Caco-2 (cell line): ENCODE measurements around the gene MYO9B. TPM values are rescaled to one million over a fixed set of nuclear protein-coding genes. Genes with fewer than 3 reads are reported as not detected.

Source experiments
- BruUV-seq: library from RNA; stranded (reverse); fragments of 400-500 nt; replicated peaks from 2 replicates; lab custom pipeline; 2021; lab: Mats Ljungman, UMichigan
- CTCF ChIA-PET: fragments of 300-600 bp; sonication (Branson Sonifier 250); formaldehyde crosslinking; loops from one replicate; lab custom pipeline; 2022; ENCODE audit warnings: antibody characterized with exemption; lab: Charles Lee
- POLR2A ChIA-PET: fragments of 300-600 bp; sonication (Branson Sonifier 250); formaldehyde crosslinking; loops from one replicate; lab custom pipeline; 2022; ENCODE audit warnings: antibody characterized with exemption; lab: Charles Lee
- DNase-seq, 2 experiments: peaks; one replicate each; pipeline versions ENCODE4 v3.0.0 to v3.0.0-alpha.2; 2020 to 2022
- H3K27me3 ChIP-seq: replicated peaks from 2 replicates; pipeline ENCODE4 v1.6.0; 2011; ENCODE audit warnings: low read length; ENCODE audit not compliant: control insufficient read depth, insufficient read depth
- H3K36me3 ChIP-seq: 2 replicates; pipeline ENCODE4 v1.5.1; 2011; ENCODE audit warnings: low read length; ENCODE audit not compliant: control insufficient read depth, insufficient read depth
- H3K4me1 ChIP-seq: fragments of 250-450 bp; sonication (Bioruptor Pico); 2 replicates; pipeline ENCODE4 v1.5.1; 2020; ENCODE audit warnings: mild to moderate bottlenecking
- H3K4me3 ChIP-seq: 2 replicates; pipeline ENCODE4 v1.5.1; 2011; ENCODE audit warnings: low read depth, mild to moderate bottlenecking, control low read depth, low read length
- H3K9me3 ChIP-seq: fragments of 250-450 bp; sonication (Bioruptor Pico); 2 replicates; pipeline ENCODE4 v1.5.1; 2020; ENCODE audit warnings: mild to moderate bottlenecking, moderate library complexity
- H3K27ac Mint-ChIP-seq: one replicate; pipeline ENCODE4 v1.8.0; 2022; ENCODE audit warnings: mixed read lengths; ENCODE audit not compliant: unreplicated experiment
- H3K27me3 Mint-ChIP-seq: one replicate; pipeline ENCODE4 v1.8.0; 2022; ENCODE audit warnings: mixed read lengths; ENCODE audit not compliant: insufficient read depth, unreplicated experiment
- H3K36me3 Mint-ChIP-seq: one replicate; pipeline ENCODE4 v1.8.0; 2022; ENCODE audit warnings: mild to moderate bottlenecking, mixed read lengths; ENCODE audit not compliant: insufficient read depth, unreplicated experiment
- H3K4me1 Mint-ChIP-seq: one replicate; pipeline ENCODE4 v1.8.0; 2022; ENCODE audit warnings: low read depth, mixed read lengths; ENCODE audit not compliant: unreplicated experiment
- H3K4me3 Mint-ChIP-seq: one replicate; pipeline ENCODE4 v1.8.0; 2022; ENCODE audit warnings: mild to moderate bottlenecking, moderate library complexity, mixed read lengths; ENCODE audit not compliant: unreplicated experiment
- H3K9me3 Mint-ChIP-seq: one replicate; pipeline ENCODE4 v1.8.0; 2022; ENCODE audit warnings: mixed read lengths; ENCODE audit not compliant: unreplicated experiment
- CTCF ChIP-seq, 2 experiments: fragments of 200-600 bp in 1 of 2; IDR thresholded peaks; 1 replicate in 1 of 2; 2 replicates in 1 of 2; pipeline versions ENCODE4 v1.5.1 to v1.8.0; 2011 to 2022; ENCODE audit warnings: antibody characterized with exemption in 1 of 2, control low read depth in 1 of 2, inconsistent platforms in 1 of 2, low read depth in 1 of 2, low read length in 1 of 2, mild to moderate bottlenecking in 1 of 2, moderate library complexity in 1 of 2; ENCODE audit not compliant: insufficient read depth in 1 of 2, severe bottlenecking in 1 of 2, unreplicated experiment in 1 of 2
- intact Hi-C: fragments of 100-400 bp; cut with micrococcal nuclease; formaldehyde crosslinking; loops from one replicate; pipeline ENCODE4 v1.10.0; 2022; ENCODE audit not compliant: unreplicated experiment
- total RNA-seq: library from RNA; stranded (reverse); gene quantifications from 2 replicates; pipeline ENCODE4 v1.2.3, GENCODE V29; 2022

MYO9B gene
- total RNA-seq, 1 experiment from 2014 or later, result 47.6 TPM

GRCh38 chr19:17112700-17113099 lies 37.1 kb downstream of the MYO9B start:
- intact Hi-C loops, result no loop called here
- POLR2A ChIA-PET, result no interaction called here
- Histone ChIP-seq H3K4me1 (no peaks in the 10 kb centered on the region), H3K36me3 (no peaks in the 10 kb centered on the region), H3K4me3 (no peak overlapping the region), H3K9me3 (no peaks in the 10 kb centered on the region), H3K27me3 (no peaks in the 10 kb centered on the region)
- Mint-ChIP-seq H3K4me3 (no peak overlapping the region), H3K27ac (no peak overlapping the region), H3K4me1 (no peaks in the 10 kb centered on the region), H3K27me3 (no peaks in the 10 kb centered on the region), H3K9me3 (no peaks in the 10 kb centered on the region), H3K36me3 (peaks cover 19% of the 10 kb centered on the region)
- TF ChIP-seq CTCF (IDR thresholded peaks at IDR 0.05; ENCODE audit: insufficient read depth in 1 of 2, low read depth in 1 of 2, low read length in 1 of 2, severe bottlenecking in 1 of 2, unreplicated experiment in 1 of 2), result no peak
- CTCF ChIA-PET, result no interaction called here
- BruUV-seq, result no TSS peak
- DNase-seq, result no peak

GRCh38 chr19:17113127-17113785 lies 37.7 kb downstream of the MYO9B start:
- H3K27me3 ChIP-seq, result no peaks in the 10 kb centered on the region
- H3K9me3 ChIP-seq, result no peaks in the 10 kb centered on the region
- Mint-ChIP-seq H3K36me3 (peaks cover 19% of the 10 kb centered on the region), H3K4me1 (no peaks in the 10 kb centered on the region), H3K27me3 (no peaks in the 10 kb centered on the region), H3K27ac (no peak overlapping the region), H3K4me3 (no peak overlapping the region), H3K9me3 (no peaks in the 10 kb centered on the region)
- intact Hi-C loops, result no loop called here
- ChIA-PET CTCF (interaction anchor here (0.6 kb wide), 1 partner anchor 60 kb away, joined by 5 read pairs; no protein-coding TSS in a partner anchor), POLR2A (no interaction called here)
- no peak overlapping the region for H3K4me3 ChIP-seq
- no peaks in the 10 kb centered on the region for H3K36me3 ChIP-seq
- DNase-seq, result no peak
- no TSS peak for BruUV-seq
- TF ChIP-seq CTCF (IDR thresholded peaks at IDR 0.05; ENCODE audit: insufficient read depth in 1 of 2, low read depth in 1 of 2, low read length in 1 of 2, severe bottlenecking in 1 of 2, unreplicated experiment in 1 of 2), result no peak
- no peaks in the 10 kb centered on the region for H3K4me1 ChIP-seq

DNA sequence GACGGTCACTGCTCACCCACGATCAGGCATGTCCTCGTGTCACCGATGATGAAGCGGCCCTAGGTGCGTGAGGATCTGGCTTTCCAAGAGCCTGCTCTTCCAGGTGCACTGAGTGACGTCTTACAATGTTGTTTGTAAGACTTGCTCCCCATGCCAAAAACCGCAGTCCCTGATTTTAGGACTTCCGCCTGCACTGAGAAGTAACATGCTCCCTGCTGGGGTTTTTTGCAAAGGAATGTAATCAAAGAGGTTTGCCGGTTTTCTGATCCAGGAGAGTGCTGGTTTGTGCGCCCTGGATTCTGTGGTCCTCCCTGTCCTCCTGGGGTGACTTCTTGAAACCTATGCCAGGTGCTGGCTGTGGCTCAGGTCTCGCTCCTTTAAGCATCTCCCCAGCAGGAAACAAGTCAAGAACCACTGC lies 38.8 kb downstream of the MYO9B start:
- no peak for TF ChIP-seq CTCF (IDR thresholded peaks at IDR 0.05; ENCODE audit: insufficient read depth in 1 of 2, low read depth in 1 of 2, low read length in 1 of 2, severe bottlenecking in 1 of 2, unreplicated experiment in 1 of 2)
- H3K4me3 Mint-ChIP-seq, result no peak overlapping the region

More for the DNA sequence above, 38.8 kb downstream of the MYO9B start:
- H3K36me3 Mint-ChIP-seq, result peaks cover 19% of the 10 kb centered on the region
- Histone ChIP-seq H3K27me3 (no peaks in the 10 kb centered on the region), H3K4me3 (no peak overlapping the region), H3K9me3 (no peaks in the 10 kb centered on the region), H3K36me3 (no peaks in the 10 kb centered on the region), H3K4me1 (no peaks in the 10 kb centered on the region)
- H3K9me3 Mint-ChIP-seq, result no peaks in the 10 kb centered on the region
- no peaks in the 10 kb centered on the region for H3K4me1 Mint-ChIP-seq
- DNase-seq, result no peak
- H3K27me3 Mint-ChIP-seq, result no peaks in the 10 kb centered on the region
- BruUV-seq, result no TSS peak
- no peak overlapping the region for H3K27ac Mint-ChIP-seq
- intact Hi-C loops, result no loop called here
- ChIA-PET POLR2A (no interaction called here), CTCF (no interaction called here)
